IMR-90 (cell line): ENCODE results near the gene CGREF1. TPM values are rescaled to one million over a fixed set of nuclear protein-coding genes. Genes with fewer than 3 reads are reported as not detected.

Experiments used
- ATAC-seq: fragments of 200-7000 bp; cut with Tn5 transposase; 2 replicates; pipeline ENCODE4 v1.9.1; 2020; ENCODE audit warnings: low read depth, mild to moderate bottlenecking, moderate library complexity
- BruUV-seq: library from RNA; stranded (reverse); fragments of 400-500 nt; replicated peaks from 2 replicates; lab custom pipeline; 2021; lab: Mats Ljungman, UMichigan
- CTCF ChIA-PET: fragments of 300-600 bp; formaldehyde crosslinking; extraction: SDS; loops from one replicate; lab custom pipeline; 2021; ENCODE audit warnings: antibody characterized with exemption; lab: Yijun Ruan, JAX
- POLR2A ChIA-PET: fragments of 300-600 bp; sonication (Branson Sonifier 250); formaldehyde crosslinking; loops from one replicate; lab custom pipeline; 2022; ENCODE audit warnings: antibody characterized with exemption; ENCODE audit not compliant: unreplicated experiment; lab: Charles Lee
- DNase-seq: peaks from one replicate; pipeline ENCODE4 v3.0.0; 2013
- H2AFZ ChIP-seq: replicated peaks from 2 replicates; pipeline ENCODE3; 2013; ENCODE audit warnings: low read length, mild to moderate bottlenecking; ENCODE audit not compliant: poor library complexity
- H2AK5ac ChIP-seq: 2 replicates; pipeline ENCODE4 v1.6.1; 2013; ENCODE audit warnings: low read depth, low read length, inconsistent platforms
- H2AK9ac ChIP-seq: replicated peaks from 2 replicates; pipeline ENCODE3; 2013; ENCODE audit warnings: mild to moderate bottlenecking, low read depth, low read length, moderate library complexity; ENCODE audit not compliant: poor library complexity
- H2BK120ac ChIP-seq: 2 replicates; pipeline ENCODE4 v1.6.1; 2013; ENCODE audit warnings: low read depth, low read length, inconsistent platforms
- H2BK15ac ChIP-seq: 3 replicates; pipeline ENCODE4 v1.6.1; 2013; ENCODE audit warnings: low read depth, low read length, inconsistent platforms
- H2BK20ac ChIP-seq: 2 replicates; pipeline ENCODE4 v1.6.1; 2013; ENCODE audit warnings: low read depth, mild to moderate bottlenecking, inconsistent platforms, low read length, moderate library complexity
- H2BK5ac ChIP-seq: 2 replicates; pipeline ENCODE4 v1.6.1; 2013; ENCODE audit warnings: mild to moderate bottlenecking, low read depth, low read length, inconsistent platforms; ENCODE audit not compliant: poor library complexity, severe bottlenecking
- H3K14ac ChIP-seq: replicated peaks from 2 replicates; pipeline ENCODE4 v1.6.1; 2013; ENCODE audit warnings: low read depth, low read length, inconsistent platforms
- H3K18ac ChIP-seq: 2 replicates; pipeline ENCODE4 v1.6.1; 2013; ENCODE audit warnings: low read depth, low read length, control low read depth
- H3K23ac ChIP-seq: 2 replicates; pipeline ENCODE4 v1.6.1; 2013; ENCODE audit warnings: low read depth, low read length, inconsistent platforms
- H3K27ac ChIP-seq: 2 replicates; pipeline ENCODE4 v1.5.1; 2013; ENCODE audit warnings: mild to moderate bottlenecking, control low read depth, low read length; ENCODE audit not compliant: insufficient read depth
- H3K27me3 ChIP-seq: 2 replicates; pipeline ENCODE4 v1.6.1; 2013; ENCODE audit warnings: low read length; ENCODE audit not compliant: control insufficient read depth, insufficient read depth
- H3K36me3 ChIP-seq: 2 replicates; pipeline ENCODE4 v1.6.1; 2013; ENCODE audit warnings: low read length, mixed read lengths; ENCODE audit not compliant: control insufficient read depth, insufficient read depth
- H3K4ac ChIP-seq: 2 replicates; pipeline ENCODE4 v1.6.1; 2013; ENCODE audit warnings: low read depth, low read length, inconsistent platforms
- H3K4me1 ChIP-seq: 2 replicates; pipeline ENCODE4 v1.6.1; 2013; ENCODE audit warnings: low read length, mixed read lengths; ENCODE audit not compliant: control insufficient read depth, insufficient read depth
- H3K4me2 ChIP-seq: 2 replicates; pipeline ENCODE4 v1.6.1; 2013; ENCODE audit warnings: low read depth, mild to moderate bottlenecking, control low read depth, low read length, moderate library complexity
- H3K4me3 ChIP-seq: 2 replicates; pipeline ENCODE4 v1.5.1; 2013; ENCODE audit warnings: low read depth, mild to moderate bottlenecking, control low read depth, low read length, moderate library complexity; ENCODE audit not compliant: insufficient read depth
- H3K56ac ChIP-seq: 2 replicates; pipeline ENCODE4 v1.6.1; 2013; ENCODE audit warnings: low read length, inconsistent platforms; ENCODE audit not compliant: insufficient read depth; ENCODE audit errors: extremely low read depth
- H3K79me1 ChIP-seq, 2 experiments: 2 replicates each; pipeline ENCODE4 v1.6.1; 2013; ENCODE audit warnings: low read length in 2 of 2, inconsistent platforms in 1 of 2, low read depth in 1 of 2
- H3K9ac ChIP-seq: 2 replicates; pipeline ENCODE4 v1.6.1; 2013; ENCODE audit warnings: low read depth, low read length, control low read depth
- H3K9me1 ChIP-seq: 2 replicates; pipeline ENCODE4 v1.6.1; 2013; ENCODE audit warnings: low read length, inconsistent platforms; ENCODE audit not compliant: insufficient read depth
- H3K9me3 ChIP-seq: 2 replicates; pipeline ENCODE4 v1.6.1; 2013; ENCODE audit warnings: low read length; ENCODE audit not compliant: control insufficient read depth, insufficient read depth
- H4K20me1 ChIP-seq: 2 replicates; pipeline ENCODE4 v1.6.1; 2013; ENCODE audit warnings: low read length, inconsistent platforms; ENCODE audit not compliant: insufficient read depth
- H4K5ac ChIP-seq: 2 replicates; pipeline ENCODE4 v1.6.1; 2013; ENCODE audit warnings: mild to moderate bottlenecking, low read depth, low read length, control low read depth
- H4K8ac ChIP-seq, 2 experiments: 2 replicates each; pipeline ENCODE4 v1.6.1; 2013; ENCODE audit warnings: low read depth in 2 of 2, low read length in 2 of 2, control low read depth in 1 of 2, inconsistent platforms in 1 of 2
- H4K91ac ChIP-seq: 2 replicates; pipeline ENCODE4 v1.6.1; 2013; ENCODE audit warnings: low read depth, low read length, inconsistent platforms; ENCODE audit not compliant: insufficient read depth
- BHLHE40 ChIP-seq: fragments of 150-350 bp; IDR thresholded peaks from 2 replicates; pipeline ENCODE4 v1.6.1; 2016; ENCODE audit warnings: mild to moderate bottlenecking, low read depth, low read length
- CEBPB ChIP-seq: IDR thresholded peaks from 2 replicates; pipeline ENCODE4 v1.6.1; 2012; ENCODE audit warnings: low read depth, low read length, improper control_type of control experiment
- CHD1 ChIP-seq: IDR thresholded peaks from 2 replicates; pipeline ENCODE4 v1.6.1; 2012; ENCODE audit warnings: low read depth, low read length, improper control_type of control experiment
- CTCF ChIP-seq: conservative IDR thresholded peaks from 2 replicates; pipeline ENCODE4 v1.5.1; 2012; ENCODE audit warnings: mild to moderate bottlenecking, low read depth, low read length, improper control_type of control experiment
- ELK1 ChIP-seq: fragments of 150-350 bp; IDR thresholded peaks from 2 replicates; pipeline ENCODE4 v1.6.1; 2016; ENCODE audit warnings: low read depth, mild to moderate bottlenecking, low read length, moderate library complexity, borderline replicate concordance
- FOS ChIP-seq: fragments of 150-350 bp; IDR thresholded peaks from 2 replicates; pipeline ENCODE4 v1.6.1; 2016; ENCODE audit warnings: low read depth, low read length
- MAFK ChIP-seq: IDR thresholded peaks from 2 replicates; pipeline ENCODE4 v1.6.1; 2012; ENCODE audit warnings: low read depth, low read length, improper control_type of control experiment
- MAZ ChIP-seq: IDR thresholded peaks from 2 replicates; pipeline ENCODE4 v1.6.1; 2012; ENCODE audit warnings: low read depth, mild to moderate bottlenecking, low read length, improper control_type of control experiment, moderate library complexity, borderline replicate concordance
- MXI1 ChIP-seq: IDR thresholded peaks from 2 replicates; pipeline ENCODE4 v1.6.1; 2012; ENCODE audit warnings: low read depth, mild to moderate bottlenecking, low read length, moderate library complexity, borderline replicate concordance
- NFE2L2 ChIP-seq: fragments of 150-350 bp; IDR thresholded peaks from 2 replicates; pipeline ENCODE4 v1.6.1; 2016; ENCODE audit warnings: low read depth, mild to moderate bottlenecking, low read length
- POLR2A ChIP-seq: IDR thresholded peaks from 2 replicates; pipeline ENCODE4 v1.6.1; 2012; ENCODE audit warnings: mild to moderate bottlenecking, low read depth, low read length
- RAD21 ChIP-seq: IDR thresholded peaks from 2 replicates; pipeline ENCODE4 v1.6.1; 2012; ENCODE audit warnings: low read length, improper control_type of control experiment
- RCOR1 ChIP-seq: IDR thresholded peaks from 2 replicates; pipeline ENCODE4 v1.6.1; 2012; ENCODE audit warnings: mild to moderate bottlenecking, low read length, improper control_type of control experiment; ENCODE audit not compliant: insufficient replicate concordance
- RFX5 ChIP-seq: IDR thresholded peaks from 2 replicates; pipeline ENCODE4 v1.8.0; 2012; ENCODE audit warnings: low read depth, mild to moderate bottlenecking, low read length, moderate library complexity
- SMC3 ChIP-seq: fragments of 150-350 bp; IDR thresholded peaks from 2 replicates; pipeline ENCODE4 v1.6.1; 2016; ENCODE audit warnings: low read depth, mild to moderate bottlenecking, antibody characterized with exemption, low read length, moderate library complexity
- USF2 ChIP-seq: fragments of 150-350 bp; IDR thresholded peaks from 2 replicates; pipeline ENCODE4 v1.6.1; 2017; ENCODE audit warnings: mild to moderate bottlenecking, antibody characterized with exemption, low read length, low read depth
- WGBS, 2 experiments: methylation state at CpG; one replicate each; pipeline versions ENCODE4 v1.1.5 to v1.1.7; 2013; ENCODE audit warnings: missing lambda C conversion rate in 2 of 2; ENCODE audit not compliant: insufficient read length in 1 of 2; ENCODE audit errors: extremely low coverage in 2 of 2; 5-methylcytosine and 5-hydroxymethylcytosine counted together
- dilution Hi-C: fragments of 300-500 bp; cut with HindIII; formaldehyde crosslinking; loops from one replicate; pipeline ENCODE4 v1.14.3; 2018; ENCODE audit warnings: low sequenced_read_pairs; ENCODE audit not compliant: unreplicated experiment
- in situ Hi-C: fragments of 300-500 bp; cut with MboI; formaldehyde crosslinking; loops from 3 replicates; pipeline ENCODE4 v1.14.3; 2019; ENCODE audit warnings: low sequenced_read_pairs, inconsistent platforms, mixed read lengths
- intact Hi-C: fragments of 100-400 bp; cut with micrococcal nuclease; formaldehyde crosslinking; loops from 2 replicates; pipeline ENCODE4 v1.10.0; 2022
- polyA plus RNA-seq, 3 experiments: library from polyadenylated mRNA; depleted of rRNA; stranded (reverse); fragments of >200 nt; gene quantifications; 2 replicates each; pipeline ENCODE4 v1.2.3, GENCODE V29; 2012; ENCODE audit warnings: low replicate concordance in 1 of 3
- total RNA-seq: library from RNA; depleted of rRNA; stranded (reverse); fragments of >200 nt; gene quantifications from 2 replicates; pipeline ENCODE4 v1.2.3, GENCODE V29; 2012

Gene CGREF1
- total and polyA plus RNA-seq, 2 of the 4 experiments (the other 2 are of a cell fraction): 0.54 to 1.3 TPM

GRCh38 chr2:27159271-27159670 lies 40.3 kb upstream of the CGREF1 start:
- in situ Hi-C loops: no loop called here
- H3K36me3 ChIP-seq: no peaks in the 10 kb centered on the region
- no peak overlapping the region for H3K23ac ChIP-seq
- H4K8ac ChIP-seq: no peak overlapping the region
- no peaks in the 10 kb centered on the region; the same call in 1 of the 2 replicates for H4K20me1 ChIP-seq
- no peak overlapping the region for H2BK5ac ChIP-seq
- DNase-seq (no peak), ATAC-seq (no peak)
- no peak overlapping the region for H3K14ac ChIP-seq
- no peaks in the 10 kb centered on the region for H3K4me1 ChIP-seq
- 67% methylated on average over 1 of the region's 6 CpGs; no CpG with 5 or more reads in 1 of the 2 experiments for WGBS, 2 experiments
- ChIA-PET POLR2A (no interaction called here), CTCF (no interaction called here)
- H3K4me2 ChIP-seq: no peak overlapping the region
- no peak overlapping the region for H2BK20ac ChIP-seq
- intact Hi-C loops: no loop called here
- peaks cover 15% of the 10 kb centered on the region for H3K27me3 ChIP-seq
- H3K18ac ChIP-seq: no peak overlapping the region
- H3K4me3 ChIP-seq: no peak overlapping the region
- no peaks in the 10 kb centered on the region for H3K9me1 ChIP-seq
- no peaks in the 10 kb centered on the region for H3K79me1 ChIP-seq
- H2AK5ac ChIP-seq: no peak overlapping the region
- no peak overlapping the region for H2AFZ ChIP-seq
- no peaks in the 10 kb centered on the region for H3K9me3 ChIP-seq
- no peak overlapping the region for H4K5ac ChIP-seq
- H3K4ac ChIP-seq: no peak overlapping the region
- no peak overlapping the region for H3K9ac ChIP-seq
- TF ChIP-seq BHLHE40 (no peak), SMC3 (no peak), MXI1 (no peak), FOS (no peak), RAD21 (no peak), ELK1 (no peak), NFE2L2 (no peak), MAZ (no peak), RFX5 (no peak), CTCF (no peak), MAFK (no peak), POLR2A (no peak), USF2 (no peak), CEBPB (no peak), RCOR1 (no peak), CHD1 (no peak)
- dilution Hi-C loops: no loop called here
- H2BK15ac ChIP-seq: no peak overlapping the region
- no peak overlapping the region for H2BK120ac ChIP-seq
- no peak overlapping the region for H3K56ac ChIP-seq
- H4K91ac ChIP-seq: no peak overlapping the region
- no peak overlapping the region for H2AK9ac ChIP-seq
- no TSS peak for BruUV-seq
- H3K27ac ChIP-seq: no peak overlapping the region
